ENCODE results near the gene SEMA3D.

DNA sequence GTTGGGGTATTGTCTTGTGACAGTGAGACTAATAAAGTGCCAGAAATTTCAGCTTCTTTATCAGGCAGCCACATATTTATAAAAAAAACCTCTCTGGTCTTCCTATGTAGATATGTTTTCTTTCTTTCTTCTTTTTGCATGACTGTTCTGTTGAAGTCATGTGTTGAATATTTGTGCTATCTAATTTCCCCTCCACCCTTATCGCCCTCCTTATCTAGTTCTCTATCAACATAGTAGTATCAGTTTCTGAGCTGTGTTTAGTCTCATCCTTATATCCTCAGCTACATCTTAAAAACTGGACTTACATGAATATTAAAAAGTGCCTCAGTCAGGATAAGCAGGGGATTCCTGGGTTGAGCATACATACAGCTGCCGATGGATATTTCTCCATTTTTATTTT is 53.9 kb downstream of the SEMA3D start:
- TF ChIP-seq, protein P1, sequence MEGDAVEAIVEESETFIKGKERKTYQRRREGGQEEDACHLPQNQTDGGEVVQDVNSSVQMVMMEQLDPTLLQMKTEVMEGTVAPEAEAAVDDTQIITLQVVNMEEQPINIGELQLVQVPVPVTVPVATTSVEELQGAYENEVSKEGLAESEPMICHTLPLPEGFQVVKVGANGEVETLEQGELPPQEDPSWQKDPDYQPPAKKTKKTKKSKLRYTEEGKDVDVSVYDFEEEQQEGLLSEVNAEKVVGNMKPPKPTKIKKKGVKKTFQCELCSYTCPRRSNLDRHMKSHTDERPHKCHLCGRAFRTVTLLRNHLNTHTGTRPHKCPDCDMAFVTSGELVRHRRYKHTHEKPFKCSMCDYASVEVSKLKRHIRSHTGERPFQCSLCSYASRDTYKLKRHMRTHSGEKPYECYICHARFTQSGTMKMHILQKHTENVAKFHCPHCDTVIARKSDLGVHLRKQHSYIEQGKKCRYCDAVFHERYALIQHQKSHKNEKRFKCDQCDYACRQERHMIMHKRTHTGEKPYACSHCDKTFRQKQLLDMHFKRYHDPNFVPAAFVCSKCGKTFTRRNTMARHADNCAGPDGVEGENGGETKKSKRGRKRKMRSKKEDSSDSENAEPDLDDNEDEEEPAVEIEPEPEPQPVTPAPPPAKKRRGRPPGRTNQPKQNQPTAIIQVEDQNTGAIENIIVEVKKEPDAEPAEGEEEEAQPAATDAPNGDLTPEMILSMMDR (IDR thresholded peaks at IDR 0.05): no peak
- TF ChIP-seq POLR2A (IDR thresholded peaks at IDR 0.05) (no peak), POLR2AphosphoS5 (IDR thresholded peaks at IDR 0.05) (no peak), EP300 (IDR thresholded peaks at IDR 0.05) (no peak)

All from sigmoid colon (tissue), 4 donors.